Omental fat pad (tissue), 4 donors: Measurements from ENCODE around the gene SH3PXD2A. TPM values are rescaled to one million over a fixed set of nuclear protein-coding genes. Genes with fewer than 3 reads are reported as not detected.
A peak's percentile ranks its signal among the peaks of the same experiment; 100 is the strongest.

Experiments
- ATAC-seq: fragments of 150-250 bp; one replicate; pipeline ENCODE4 v1.9.1; 2016; ENCODE audit warnings: mild to moderate bottlenecking, moderate library complexity; ENCODE audit not compliant: low FRiP score
- DNase-seq: peaks from one replicate; pipeline ENCODE4 v3.0.0-alpha.2; 2019; ENCODE audit warnings: low spot score
- CTCF ChIP-seq, 3 donors: fragments of 450-650 bp; IDR thresholded peaks; one replicate each; pipeline ENCODE4 v1.5.1; 2016 to 2017; ENCODE audit warnings: antibody characterized with exemption in 3 of 3, mild to moderate bottlenecking in 3 of 3, moderate library complexity in 2 of 3
- total RNA-seq, 4 donors: library from RNA; depleted of rRNA; stranded (reverse); fragments of >200 nt; gene quantifications; one replicate each; pipeline ENCODE4 v1.1.0, GENCODE V29; 2016

SH3PXD2A gene
- total RNA-seq, 4 donors from 2014 or later, result 21.0 to 36.3 (median 22.5) TPM

DNA sequence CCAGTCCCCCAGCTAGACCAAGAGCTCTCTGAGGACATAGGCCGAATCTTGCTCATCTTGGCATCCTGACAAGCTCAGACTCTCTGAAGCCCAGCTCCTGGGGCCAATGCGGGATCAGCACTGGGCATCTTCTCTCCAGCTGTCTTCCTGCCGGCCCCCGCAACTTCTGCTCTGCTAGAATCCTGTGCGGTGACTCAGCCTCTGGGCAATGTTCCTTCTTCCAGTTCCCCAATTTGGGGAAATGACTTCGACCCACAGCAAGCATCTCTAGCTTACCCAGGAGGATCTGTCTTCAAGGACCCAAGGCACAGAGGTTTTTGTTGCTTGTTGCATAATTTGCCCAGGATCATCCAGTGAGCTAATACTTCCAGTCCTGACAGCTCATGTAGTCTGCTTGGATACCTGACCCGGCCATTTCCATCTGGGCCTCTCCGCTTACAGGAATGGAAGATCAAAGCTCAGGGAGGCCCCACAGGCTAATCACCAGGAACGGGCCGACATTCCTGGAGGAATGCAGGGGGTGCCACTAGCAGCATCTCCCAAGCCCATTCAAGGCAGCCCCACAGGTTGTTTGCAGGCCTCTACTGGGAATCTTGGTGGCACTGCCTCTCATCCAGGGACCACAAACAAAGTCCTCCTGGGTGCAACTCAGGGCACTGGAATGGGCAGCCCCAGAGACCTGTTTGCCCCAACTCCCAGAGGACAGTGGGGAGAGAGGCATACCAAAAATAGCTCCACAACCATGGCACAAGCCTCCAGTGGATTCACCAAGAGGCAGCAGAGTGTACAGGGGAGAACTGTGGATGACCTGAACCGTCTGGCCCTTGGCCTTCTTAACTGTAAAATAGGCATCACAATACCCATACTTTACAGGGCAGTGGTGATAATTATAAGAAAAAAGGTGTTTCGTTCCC, 210.0 kb downstream of the SH3PXD2A start:
- ATAC-seq, result peak; percentile 75
- no peak for DNase-seq
- TF ChIP-seq CTCF (IDR thresholded peaks at IDR 0.05), result no peak

DNA sequence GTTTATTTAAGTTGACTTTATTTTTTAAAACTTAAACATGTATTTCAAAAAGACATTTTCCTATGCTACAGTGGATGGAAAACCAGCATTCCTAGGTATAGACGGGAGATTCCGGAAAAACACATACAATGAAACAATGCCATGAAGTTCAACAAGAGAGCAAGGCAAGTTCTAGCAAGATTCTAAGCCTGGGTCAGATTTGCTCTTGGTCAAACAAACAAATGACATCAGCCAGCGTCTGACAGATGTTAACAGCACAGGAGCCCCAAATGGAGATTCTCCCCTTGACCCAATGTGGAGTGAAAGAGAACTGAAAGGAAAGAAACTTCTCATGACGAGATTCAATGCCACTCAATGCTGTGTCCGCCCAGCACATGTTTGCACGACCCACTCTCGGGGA, 212.0 kb downstream of the SH3PXD2A start:
- no peak for TF ChIP-seq CTCF (IDR thresholded peaks at IDR 0.05)
- no peak for DNase-seq
- no peak for ATAC-seq

DNA sequence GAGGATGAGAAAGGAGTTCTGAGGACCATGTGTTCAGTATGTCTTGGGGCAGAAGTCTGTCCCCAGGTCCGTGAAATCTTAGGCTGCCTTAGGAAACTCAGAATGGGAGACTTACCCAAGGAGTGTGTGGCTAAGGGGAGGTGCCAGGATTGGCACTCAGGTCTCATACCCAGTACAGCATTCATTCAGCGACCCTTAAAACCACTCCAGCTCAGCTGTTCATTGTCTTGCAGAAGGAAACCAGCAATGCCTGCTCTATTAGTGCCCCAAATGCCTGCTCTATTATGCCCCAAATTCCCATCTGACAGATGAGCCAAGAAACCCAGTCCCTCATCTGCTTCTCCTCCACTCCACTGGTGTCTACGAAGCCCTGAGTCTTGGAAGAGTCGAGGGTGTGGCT, 214.1 kb downstream of the SH3PXD2A start:
- no peak for TF ChIP-seq CTCF (IDR thresholded peaks at IDR 0.05)
- DNase-seq (no peak), ATAC-seq (no peak)

- ATAC-seq, result no peak
Measured at GRCh38 chr10:103640436-103641181, 214.8 kb downstream of the SH3PXD2A start.

GRCh38 chr10:103638948-103639347, 216.4 kb downstream of the SH3PXD2A start:
- ATAC-seq (no peak), DNase-seq (no peak)
- no peak for TF ChIP-seq CTCF (IDR thresholded peaks at IDR 0.05)

More at GRCh38 chr10:103640436-103641181, 214.8 kb downstream of the SH3PXD2A start:
- TF ChIP-seq CTCF (IDR thresholded peaks at IDR 0.05), result no peak
- no peak for DNase-seq

DNA sequence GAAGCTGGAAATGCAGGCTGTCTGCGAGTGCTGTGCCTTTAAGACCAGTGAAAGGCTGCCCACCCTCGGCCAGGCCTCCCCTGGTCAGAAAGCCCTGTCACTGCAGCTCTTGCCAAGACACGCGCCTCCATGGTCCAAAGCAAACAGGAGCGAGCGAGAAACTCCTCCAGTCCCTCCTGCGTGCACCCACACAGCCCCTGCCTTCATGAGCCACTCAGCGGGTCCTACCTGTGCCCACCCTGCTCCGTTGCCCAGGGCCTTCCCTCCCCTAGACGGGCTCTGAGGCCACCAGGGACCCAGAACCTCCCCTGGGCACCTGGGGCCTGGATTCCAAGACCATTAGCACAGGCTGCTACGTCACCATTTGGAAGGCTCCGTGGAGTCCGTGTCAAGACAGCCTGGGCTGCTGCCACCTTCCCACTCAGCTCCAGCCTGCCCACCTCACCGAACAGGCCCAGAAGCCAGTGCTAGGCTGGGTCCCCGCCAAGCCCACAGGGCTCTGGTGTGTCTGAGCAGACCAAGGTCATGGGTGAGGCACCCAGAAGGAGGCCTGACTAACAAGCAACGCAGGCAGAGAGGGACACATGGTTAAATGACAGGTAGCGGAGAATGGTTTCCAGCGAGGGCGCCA, 217.3 kb downstream of the SH3PXD2A start:
- ATAC-seq (peak; percentile 78), DNase-seq (peak; percentile 29)
- no peak for TF ChIP-seq CTCF (IDR thresholded peaks at IDR 0.05)
